Prostate gland (tissue), 2 donors: ENCODE measurements around the gene C16orf89.

Experiments used
- POLR2A ChIP-seq: fragments of 450-650 bp; IDR thresholded peaks from one replicate; pipeline ENCODE4 v1.6.1; 2016; ENCODE audit warnings: antibody characterized with exemption, mild to moderate bottlenecking
- POLR2AphosphoS5 ChIP-seq: sonication (generic); formaldehyde crosslinking; IDR thresholded peaks from one replicate; pipeline ENCODE4 v1.6.1; 2017; ENCODE audit warnings: antibody characterized with exemption
- TF ChIP-seq, protein P1 (sequence below), 4 experiments: fragments of 200-600 bp in 2 of 4; fragments of 450-650 bp in 2 of 4; sonication (generic) in 2 of 4; IDR thresholded peaks; 1 replicate in 3 of 4; 2 replicates in 1 of 4; pipeline ENCODE4 v1.5.1; 2016 to 2019; ENCODE audit warnings: antibody characterized with exemption in 4 of 4, mild to moderate bottlenecking in 2 of 4, moderate library complexity in 2 of 4

DNA sequence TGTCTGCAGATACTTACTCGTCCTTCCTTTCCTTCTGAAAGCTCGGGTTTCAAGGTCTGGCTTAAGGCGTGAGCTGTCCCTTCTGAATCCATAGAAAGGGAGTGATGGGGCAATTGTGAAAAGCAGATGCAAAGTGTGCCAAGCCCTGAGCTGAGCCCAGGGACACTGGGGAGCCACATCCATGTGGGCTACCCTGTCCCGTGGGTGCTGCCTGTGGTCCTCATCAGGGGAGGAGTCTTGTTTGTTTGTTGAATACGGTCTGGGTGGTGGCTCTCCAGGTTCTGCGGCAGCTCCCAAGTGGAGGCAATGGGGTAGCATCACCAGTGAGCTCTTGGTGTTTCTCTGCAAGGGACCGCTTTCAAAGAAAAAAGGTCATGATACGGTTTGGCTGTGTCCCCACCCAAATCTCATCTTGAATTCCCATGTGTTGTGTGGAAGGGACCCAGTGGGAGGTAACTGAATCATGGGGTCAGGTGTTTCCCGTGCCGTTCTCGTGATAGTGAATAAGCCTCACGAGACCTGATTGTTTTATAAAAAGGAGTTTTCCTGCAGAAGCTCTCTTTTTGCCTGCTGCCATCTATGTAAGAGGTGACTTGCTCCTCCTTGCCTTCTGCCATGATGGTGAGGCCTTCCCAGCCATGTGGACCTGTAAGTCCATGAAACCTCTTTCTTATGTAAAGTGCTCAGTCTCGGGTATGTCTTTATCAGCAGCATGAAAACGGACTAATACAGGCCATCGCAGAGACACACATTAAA, 4.9 kb upstream of the C16orf89 start:
- TF ChIP-seq, protein P1, sequence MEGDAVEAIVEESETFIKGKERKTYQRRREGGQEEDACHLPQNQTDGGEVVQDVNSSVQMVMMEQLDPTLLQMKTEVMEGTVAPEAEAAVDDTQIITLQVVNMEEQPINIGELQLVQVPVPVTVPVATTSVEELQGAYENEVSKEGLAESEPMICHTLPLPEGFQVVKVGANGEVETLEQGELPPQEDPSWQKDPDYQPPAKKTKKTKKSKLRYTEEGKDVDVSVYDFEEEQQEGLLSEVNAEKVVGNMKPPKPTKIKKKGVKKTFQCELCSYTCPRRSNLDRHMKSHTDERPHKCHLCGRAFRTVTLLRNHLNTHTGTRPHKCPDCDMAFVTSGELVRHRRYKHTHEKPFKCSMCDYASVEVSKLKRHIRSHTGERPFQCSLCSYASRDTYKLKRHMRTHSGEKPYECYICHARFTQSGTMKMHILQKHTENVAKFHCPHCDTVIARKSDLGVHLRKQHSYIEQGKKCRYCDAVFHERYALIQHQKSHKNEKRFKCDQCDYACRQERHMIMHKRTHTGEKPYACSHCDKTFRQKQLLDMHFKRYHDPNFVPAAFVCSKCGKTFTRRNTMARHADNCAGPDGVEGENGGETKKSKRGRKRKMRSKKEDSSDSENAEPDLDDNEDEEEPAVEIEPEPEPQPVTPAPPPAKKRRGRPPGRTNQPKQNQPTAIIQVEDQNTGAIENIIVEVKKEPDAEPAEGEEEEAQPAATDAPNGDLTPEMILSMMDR (IDR thresholded peaks at IDR 0.05) = no peak
- TF ChIP-seq POLR2A (no peak), POLR2AphosphoS5 (no peak)
